Occipital lobe (tissue), 2 donors: Measurements from ENCODE around the gene ABHD6. TPM values are rescaled to one million over a fixed set of nuclear protein-coding genes. Genes with fewer than 3 reads are reported as not detected.
"Not testable (repeated sequence)": the region's sequence is repeated elsewhere in the genome, so short reads cannot be mapped to it uniquely, and the experiment has no call there.

ENCODE experiments used
- DNase-seq: peaks from one replicate; lab custom pipeline; 2025; lab: John Stamatoyannopoulos, UW
- total RNA-seq: library from RNA; depleted of rRNA; stranded (reverse); fragments of >200 nt; gene quantifications from one replicate; pipeline ENCODE4 v1.2.3, GENCODE V29; 2014

ABHD6 gene
- total RNA-seq, 1 donor from 2014 or later, result 30.1 TPM

GRCh38 chr3:58273362-58273761, 35.8 kb downstream of the ABHD6 start:
- DNase-seq, result not testable (repeated sequence)

- no peak for DNase-seq
Measured at GRCh38 chr3:58274027-58274614, 36.5 kb downstream of the ABHD6 start.

GRCh38 chr3:58281069-58281468, 43.5 kb downstream of the ABHD6 start:
- DNase-seq, result no peak

- DNase-seq, result no peak
Measured at GRCh38 chr3:58285334-58285733, 47.7 kb downstream of the ABHD6 start.

GRCh38 chr3:58287354-58287753, 49.8 kb downstream of the ABHD6 start:
- DNase-seq, result peak; percentile 29

- DNase-seq, result no peak
Measured at GRCh38 chr3:58288011-58288728, 50.6 kb downstream of the ABHD6 start.

- not testable (repeated sequence) for DNase-seq
Measured at GRCh38 chr3:58288964-58289613, 51.5 kb downstream of the ABHD6 start.

GRCh38 chr3:58290446-58290845, 52.9 kb downstream of the ABHD6 start:
- DNase-seq, result not testable (repeated sequence)

- DNase-seq, result no peak
Measured at GRCh38 chr3:58291671-58292338, 54.2 kb downstream of the ABHD6 start.

- no peak for DNase-seq
Measured at GRCh38 chr3:58292866-58293265, 55.3 kb downstream of the ABHD6 start.

GRCh38 chr3:58293516-58293915, 55.9 kb downstream of the ABHD6 start:
- peak; percentile 39 for DNase-seq

GRCh38 chr3:58296269-58296668, 58.7 kb downstream of the ABHD6 start:
- DNase-seq, result peak; percentile 52

- no peak for DNase-seq
Measured at GRCh38 chr3:58296843-58297242, 59.3 kb downstream of the ABHD6 start.

- DNase-seq, result no peak
Measured at GRCh38 chr3:58298190-58298589, 60.6 kb downstream of the ABHD6 start.

- no peak for DNase-seq
Measured at GRCh38 chr3:58299075-58299474, 61.5 kb downstream of the ABHD6 start.

GRCh38 chr3:58299839-58300516, 62.4 kb downstream of the ABHD6 start:
- no peak for DNase-seq

GRCh38 chr3:58305882-58306711, 68.5 kb downstream of the ABHD6 start, which contains the start of the genes HTD2 and RPP14:
Gene HTD2, plus strand, starts transcription at chr3:58306520. Its CDS starts 11,094 bp downstream, at chr3:58317614.
Gene RPP14, plus strand, starts transcription at chr3:58306245. Its CDS starts 4,085 bp downstream, at chr3:58310330.
- peak; percentile 92 for DNase-seq

GRCh38 chr3:58307639-58308215, 70.1 kb downstream of the ABHD6 start:
- DNase-seq, result no peak

GRCh38 chr3:58308728-58309127, 71.1 kb downstream of the ABHD6 start:
- DNase-seq, result no peak

GRCh38 chr3:58317811-58318210, 80.2 kb downstream of the ABHD6 start:
- DNase-seq, result no peak
